HG03378 (cell line): ENCODE measurements around the gene TSHZ1.

Experiments used
- ATAC-seq: cut with Tn5 transposase; IDR thresholded peaks from one replicate; pipeline ENCODE4 v1.9.1; 2021; ENCODE audit warnings: mild to moderate bottlenecking, moderate library complexity; ENCODE audit not compliant: unreplicated experiment

The TSHZ1 gene, protein sequence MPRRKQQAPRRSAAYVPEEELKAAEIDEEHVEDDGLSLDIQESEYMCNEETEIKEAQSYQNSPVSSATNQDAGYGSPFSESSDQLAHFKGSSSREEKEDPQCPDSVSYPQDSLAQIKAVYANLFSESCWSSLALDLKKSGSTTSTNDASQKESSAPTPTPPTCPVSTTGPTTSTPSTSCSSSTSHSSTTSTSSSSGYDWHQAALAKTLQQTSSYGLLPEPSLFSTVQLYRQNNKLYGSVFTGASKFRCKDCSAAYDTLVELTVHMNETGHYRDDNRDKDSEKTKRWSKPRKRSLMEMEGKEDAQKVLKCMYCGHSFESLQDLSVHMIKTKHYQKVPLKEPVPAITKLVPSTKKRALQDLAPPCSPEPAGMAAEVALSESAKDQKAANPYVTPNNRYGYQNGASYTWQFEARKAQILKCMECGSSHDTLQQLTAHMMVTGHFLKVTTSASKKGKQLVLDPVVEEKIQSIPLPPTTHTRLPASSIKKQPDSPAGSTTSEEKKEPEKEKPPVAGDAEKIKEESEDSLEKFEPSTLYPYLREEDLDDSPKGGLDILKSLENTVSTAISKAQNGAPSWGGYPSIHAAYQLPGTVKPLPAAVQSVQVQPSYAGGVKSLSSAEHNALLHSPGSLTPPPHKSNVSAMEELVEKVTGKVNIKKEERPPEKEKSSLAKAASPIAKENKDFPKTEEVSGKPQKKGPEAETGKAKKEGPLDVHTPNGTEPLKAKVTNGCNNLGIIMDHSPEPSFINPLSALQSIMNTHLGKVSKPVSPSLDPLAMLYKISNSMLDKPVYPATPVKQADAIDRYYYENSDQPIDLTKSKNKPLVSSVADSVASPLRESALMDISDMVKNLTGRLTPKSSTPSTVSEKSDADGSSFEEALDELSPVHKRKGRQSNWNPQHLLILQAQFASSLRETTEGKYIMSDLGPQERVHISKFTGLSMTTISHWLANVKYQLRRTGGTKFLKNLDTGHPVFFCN (N-terminal part only)

DNA sequence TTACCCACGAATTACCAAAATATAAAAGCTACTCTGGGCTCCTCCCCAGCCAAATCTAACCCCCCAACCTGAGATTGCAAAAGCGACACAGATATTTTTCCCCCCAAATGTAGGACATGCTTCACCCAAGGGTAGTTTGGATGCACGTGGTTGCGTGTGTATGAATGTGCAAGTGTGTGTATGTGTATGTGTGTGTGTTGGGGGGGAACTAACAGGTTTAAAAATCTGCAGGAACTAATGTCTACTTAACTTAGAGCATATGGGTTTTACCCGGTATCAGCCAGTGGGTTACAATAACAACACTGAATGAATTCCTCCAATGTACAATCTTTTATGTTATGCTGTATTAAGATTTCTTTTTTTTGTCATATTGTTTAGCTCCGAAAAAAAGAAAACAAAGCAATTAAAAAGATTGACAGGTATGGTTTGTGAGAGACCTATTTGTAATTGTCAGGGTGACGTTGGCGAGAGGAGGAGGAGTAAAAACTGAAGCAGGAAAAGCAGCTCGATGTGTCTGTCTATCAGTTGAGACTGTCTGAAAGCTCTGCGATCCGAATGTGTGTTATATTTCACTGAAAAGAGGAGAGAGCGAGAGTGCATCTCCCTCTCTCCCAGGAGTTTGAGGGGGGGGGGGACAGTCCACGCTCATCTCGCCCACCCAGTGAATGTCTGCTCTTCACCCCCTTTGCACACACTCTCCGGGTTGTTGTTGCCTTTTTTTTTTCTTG is at the start of gene TSHZ1:
Gene TSHZ1, plus strand, starts transcription at position 524 of the 728 bp plus-strand sequence. CDS start 1,080 bp downstream, outside the sequence.
- ATAC-seq: peak; percentile 67

DNA sequence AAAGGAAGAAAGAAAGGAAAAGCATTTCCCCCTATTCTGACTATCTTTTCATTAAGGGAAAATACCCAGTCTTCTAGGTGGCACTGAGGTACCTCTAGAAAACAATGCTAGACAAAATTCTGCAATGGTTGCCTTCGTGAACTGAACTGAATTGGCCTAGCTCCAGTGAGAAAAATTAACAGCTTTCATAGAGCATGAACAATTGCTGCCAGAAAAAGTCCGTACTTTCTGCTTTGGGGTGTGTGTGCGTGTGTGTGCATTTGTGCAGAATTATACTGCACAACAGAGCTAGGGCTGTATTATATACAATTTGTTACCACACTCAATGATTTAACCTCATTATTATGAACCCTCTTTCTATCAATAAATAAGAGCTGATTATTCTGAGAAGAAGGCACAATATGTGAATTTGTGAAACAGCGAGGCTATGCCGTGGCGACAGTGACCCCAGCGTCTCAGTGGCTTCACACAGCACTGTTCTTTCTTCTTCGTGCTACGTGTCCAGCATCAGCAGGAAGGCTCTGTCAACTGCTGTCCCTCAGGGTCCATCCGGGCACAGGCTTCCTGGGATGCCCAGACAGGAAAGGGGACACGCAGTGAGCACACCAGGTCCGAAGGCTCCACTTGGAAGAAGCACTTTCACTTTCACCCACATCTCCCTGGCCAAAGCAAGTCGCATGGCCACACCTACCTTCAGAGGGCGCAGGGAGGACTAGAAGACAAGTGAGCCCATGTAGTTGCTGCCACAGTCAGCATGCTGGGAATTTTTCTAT is 49.2 kb upstream of the TSHZ1 start:
- peak; percentile 61 for ATAC-seq

DNA sequence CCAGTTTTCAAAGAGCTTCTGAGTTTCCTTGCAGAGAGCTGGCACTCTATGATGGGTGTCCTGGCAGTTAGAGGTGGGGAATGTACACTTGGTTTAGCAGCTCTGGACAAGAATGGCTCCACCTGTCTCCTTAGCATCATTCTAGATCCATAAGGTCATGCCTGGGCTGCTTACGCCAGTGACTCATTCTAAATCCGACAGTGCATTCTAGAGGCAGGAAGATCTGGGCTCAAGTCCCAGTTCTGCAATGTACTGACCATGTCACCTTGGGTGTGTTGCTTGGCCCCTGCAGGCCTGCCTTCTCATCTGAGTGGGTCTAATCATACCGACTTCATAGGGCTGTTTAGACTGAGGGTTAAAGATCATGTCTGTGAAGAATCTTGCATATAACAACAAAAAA is 48.1 kb upstream of the TSHZ1 start:
- no peak for ATAC-seq

DNA sequence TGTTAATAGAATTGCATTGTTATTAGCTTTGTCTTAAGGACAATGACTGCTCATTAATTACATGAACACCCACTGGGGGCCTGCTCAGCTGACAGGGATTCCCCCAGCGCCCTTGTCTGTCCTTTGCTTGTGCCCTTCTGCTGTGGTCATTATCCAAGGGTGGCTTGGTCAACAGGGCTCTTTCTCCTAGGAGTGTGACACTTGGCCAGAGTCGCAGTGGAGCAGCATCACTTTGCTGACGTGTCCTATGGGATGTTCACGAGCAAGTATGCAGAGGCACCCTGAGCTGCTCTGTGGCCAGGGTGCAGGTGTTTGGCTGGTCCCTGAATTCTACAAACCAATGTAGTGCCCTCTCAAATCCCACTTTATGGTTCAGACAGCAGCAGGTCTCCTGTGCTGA is 47.6 kb upstream of the TSHZ1 start:
- no peak for ATAC-seq

DNA sequence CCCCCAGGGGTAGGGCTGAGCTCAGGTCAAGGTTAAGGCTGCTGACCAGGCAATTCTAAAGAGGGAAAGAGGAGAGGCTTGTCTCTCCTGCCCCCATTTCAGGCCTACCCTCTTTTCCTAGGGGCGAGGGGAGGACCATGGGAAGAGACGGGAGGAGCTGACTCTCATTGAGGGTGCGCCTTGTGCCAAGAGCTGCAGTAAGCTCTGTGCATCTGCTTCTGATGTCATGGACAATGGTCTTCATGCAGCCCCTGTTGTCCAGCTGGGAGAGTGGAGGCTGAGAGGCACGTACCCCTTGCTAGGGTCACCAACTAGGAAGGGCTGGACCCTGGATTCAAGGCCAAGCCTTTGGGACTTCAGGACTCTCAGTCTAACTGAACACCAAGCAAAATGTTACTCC is 46.9 kb upstream of the TSHZ1 start:
- no peak for ATAC-seq

DNA sequence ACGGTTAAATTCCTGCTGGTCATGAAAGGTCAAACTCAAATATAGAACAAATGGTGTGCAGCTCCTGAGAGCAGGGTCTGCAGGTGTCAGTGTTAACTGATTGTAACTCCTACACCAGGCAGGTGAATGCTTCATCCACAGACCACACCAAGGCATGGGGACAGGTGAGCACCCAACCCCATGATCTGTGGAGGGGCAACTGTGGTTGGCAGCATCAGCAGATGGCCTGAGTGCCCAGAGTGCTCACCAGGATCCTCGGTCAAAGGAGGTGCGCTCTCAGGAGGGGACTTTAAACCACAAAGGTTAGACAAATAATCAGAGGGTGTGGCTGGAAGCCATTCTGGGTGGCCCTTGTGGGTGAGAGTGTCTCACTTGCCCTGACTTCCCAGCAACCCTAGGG is 46.1 kb upstream of the TSHZ1 start:
- ATAC-seq: no peak

DNA sequence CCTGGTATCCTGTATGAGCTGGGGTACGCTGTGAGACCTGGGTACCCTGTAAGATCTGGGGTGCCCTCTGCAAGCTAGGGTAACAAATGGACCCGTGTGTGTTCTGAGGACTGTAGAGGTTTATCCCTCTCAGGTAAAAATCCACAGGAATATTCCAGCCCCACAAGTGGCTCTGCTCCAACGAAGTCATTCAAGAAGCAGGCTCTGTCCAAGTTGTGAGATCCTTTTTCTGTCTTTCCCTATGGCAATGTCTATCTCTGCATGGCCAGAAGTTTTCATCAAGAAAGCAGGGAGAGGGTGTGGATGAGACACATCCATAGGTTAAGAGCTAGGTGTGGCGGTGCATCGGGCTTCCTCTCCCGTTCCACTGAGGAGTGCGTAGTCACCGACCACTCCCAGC is 44.7 kb upstream of the TSHZ1 start:
- no peak for ATAC-seq

DNA sequence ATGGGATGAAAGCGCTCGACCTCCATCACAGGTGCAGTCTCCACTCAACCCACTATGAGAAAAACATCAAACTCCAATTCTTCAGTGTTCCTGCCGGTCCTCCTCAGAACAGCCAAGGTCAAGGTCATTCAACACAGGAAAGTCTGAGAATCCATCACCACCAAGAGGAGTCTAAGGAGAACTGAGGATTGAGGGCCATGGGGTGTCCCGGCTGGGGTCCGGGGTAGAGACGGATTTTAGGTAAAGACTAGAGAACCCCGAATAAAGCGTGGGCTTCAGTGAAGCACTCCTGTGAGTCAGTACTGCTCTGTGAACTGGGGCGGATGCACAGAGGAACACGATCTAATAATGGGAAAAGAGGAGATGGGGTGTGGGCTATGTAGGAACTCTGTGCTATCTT is 43.5 kb upstream of the TSHZ1 start:
- ATAC-seq: no peak

DNA sequence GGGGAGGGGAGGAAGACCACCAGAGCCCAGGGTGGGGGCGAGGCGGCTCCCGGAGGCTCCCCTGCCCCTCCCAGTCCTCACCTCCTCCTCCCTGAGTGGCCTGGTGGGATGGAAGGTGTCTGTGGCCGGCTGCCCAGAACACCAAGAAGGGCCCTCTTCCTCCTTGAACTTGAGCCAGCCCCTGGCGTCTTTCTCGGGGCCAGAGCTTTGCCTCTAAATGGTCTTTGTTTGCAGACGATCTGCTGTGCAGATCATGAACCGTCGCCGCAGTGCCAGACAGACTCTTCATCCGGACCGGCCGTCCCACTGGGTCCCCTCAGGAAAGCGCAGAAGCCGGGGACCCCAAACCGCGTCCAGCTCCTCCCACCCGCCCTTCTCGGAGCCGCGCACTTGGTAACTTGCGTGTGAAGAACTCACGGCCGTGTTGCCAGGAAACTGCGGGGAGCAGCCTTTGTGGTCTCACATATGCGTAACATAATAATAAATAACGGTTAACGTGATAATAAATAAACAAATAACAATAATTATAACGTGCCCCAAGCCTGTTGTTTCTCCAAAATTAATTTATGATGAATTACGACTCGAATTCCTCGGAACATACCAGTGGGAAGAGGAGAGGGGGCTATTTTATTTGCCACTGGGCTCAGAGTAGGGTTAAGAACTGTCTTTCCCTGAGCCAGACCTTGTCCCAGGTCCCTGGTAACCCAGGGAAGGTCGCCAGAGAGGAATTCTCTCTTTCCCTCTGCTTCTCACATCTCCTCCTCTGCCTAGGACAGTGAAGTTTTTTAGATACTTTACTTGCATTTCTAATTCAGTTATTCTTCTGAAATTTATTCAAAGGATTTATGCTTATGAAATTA is 42.6 kb upstream of the TSHZ1 start:
- no peak for ATAC-seq

DNA sequence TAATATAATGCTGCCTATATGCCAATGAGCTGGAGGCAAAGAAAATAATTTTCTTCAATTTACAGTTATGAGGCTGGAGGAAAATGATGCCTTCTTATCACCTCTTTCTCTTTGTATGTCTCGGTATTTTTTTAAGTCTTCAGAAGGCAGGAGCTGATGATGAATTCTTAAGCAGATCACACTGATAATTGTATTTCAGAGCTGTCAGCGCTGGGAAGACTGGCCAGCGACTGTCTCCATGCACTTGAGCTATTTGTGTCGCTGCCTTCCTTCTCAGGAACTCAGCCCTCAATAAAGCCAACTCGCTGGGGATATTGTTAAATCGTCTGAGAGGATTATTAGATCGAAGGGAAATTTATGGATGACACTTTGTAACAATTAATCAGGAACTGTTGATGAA is 42.0 kb upstream of the TSHZ1 start:
- ATAC-seq: no peak

DNA sequence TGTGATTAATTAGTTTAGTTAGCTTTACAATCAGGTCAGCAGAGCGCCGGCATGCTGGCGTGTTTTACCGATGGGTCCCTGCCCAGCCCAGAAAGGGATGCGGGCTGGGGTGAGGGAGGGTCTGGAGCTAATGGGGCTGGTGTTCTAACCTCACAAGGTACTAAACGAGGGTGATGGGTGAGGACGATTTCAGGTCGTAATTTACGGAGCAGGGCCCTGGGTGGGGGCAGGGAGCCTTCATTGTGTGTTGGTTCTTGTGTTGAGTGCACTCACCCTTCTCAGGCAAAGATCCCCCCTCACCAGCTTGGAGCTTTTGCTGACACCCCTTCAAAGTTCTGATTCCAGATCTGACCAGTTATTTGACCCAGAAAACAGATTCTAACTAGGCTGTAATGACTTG is 41.2 kb upstream of the TSHZ1 start:
- ATAC-seq: no peak

DNA sequence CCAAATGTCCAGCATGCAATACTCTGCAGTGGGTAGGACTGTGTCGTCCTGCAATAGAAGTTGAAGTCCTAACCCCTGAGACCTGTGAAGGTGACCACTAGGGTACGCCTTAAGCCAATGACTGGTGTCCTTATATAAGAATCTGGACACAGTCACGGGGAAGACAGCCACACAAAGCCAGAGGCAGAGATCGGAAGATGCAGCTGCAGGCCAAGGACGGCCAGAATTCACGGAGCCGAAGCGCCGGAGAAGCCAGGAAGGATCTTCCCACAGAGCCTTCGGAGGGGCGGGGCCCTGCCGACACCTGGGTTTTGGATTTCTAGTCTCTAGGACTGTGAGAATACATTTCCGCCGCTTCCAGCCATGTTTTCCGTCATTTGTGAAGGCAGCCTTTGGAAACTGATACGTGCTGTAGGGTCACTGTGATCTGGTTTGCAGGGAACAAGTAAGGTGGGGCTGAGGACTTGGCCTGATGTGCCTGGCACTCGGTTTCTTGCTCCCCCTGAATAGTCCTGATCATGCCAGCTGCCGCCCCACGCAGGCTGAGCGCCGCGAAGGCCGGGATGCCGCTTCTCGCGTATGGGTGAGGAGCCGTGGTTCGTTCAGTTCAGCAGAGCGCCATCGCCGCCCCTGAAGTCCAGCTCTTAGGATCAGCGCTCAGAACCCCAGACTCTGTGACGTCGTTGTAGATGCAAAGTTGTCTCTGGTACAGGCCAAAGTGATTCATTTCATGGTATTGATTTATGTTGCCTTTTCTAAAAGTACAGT is 40.4 kb upstream of the TSHZ1 start:
- no peak for ATAC-seq

DNA sequence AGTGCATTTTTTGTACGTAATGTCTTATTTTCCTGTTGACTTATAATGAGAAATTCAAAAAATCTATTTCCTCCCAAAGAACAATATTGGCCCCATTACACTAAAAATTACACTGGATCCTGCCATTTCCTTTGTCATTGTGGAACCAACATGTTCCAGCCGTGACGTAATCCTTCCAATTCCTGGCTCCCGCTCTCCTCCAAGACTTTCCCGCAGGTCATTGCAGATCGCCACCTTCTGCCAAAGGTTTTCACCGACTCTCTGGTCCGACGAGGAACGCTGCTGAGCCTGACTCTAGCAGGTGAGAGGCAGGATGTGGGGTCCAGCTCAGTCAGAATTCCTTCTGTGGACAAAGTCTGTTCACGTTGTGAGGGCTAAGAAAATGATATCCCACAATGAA is 39.7 kb upstream of the TSHZ1 start:
- ATAC-seq: no peak

DNA sequence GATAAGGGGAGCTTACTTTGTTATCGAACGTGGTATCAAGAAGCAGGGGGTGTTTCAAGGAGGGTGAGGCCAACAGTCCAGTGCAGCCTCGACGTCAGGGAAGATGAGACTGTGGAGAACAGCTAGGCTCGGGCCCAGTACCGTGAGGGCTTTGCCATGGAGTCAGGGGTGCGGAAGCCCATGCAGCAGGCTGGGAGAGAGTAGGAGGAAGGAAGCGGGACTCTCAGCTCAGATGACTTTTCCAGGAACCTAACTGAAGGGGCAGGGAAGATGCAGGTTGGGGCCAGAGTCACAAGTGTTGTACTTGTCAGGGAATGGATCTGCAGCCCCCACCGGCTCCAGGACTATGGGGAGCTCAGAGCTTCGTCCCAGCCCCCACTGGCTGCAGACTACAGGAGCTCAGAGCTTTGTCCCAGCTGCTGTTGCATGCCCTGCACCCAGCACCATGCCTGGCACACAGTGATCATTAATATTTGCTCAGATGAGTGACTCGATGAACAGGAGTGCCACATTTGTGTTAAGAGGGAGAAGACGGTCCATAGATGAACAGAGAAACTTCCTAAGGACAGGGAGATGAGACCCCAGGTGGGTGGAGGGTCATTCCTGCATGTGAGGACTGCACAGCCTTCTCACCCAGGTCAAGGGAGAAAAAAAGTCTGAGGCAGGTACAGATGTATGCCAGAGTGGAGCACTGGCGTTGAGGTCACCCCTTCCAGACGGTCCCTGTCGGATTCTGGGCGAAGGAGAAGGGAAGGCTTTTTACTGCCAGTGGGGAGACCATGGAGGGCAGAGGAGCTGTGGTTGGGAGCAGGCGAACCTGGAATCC is 38.1 kb upstream of the TSHZ1 start:
- ATAC-seq: no peak

DNA sequence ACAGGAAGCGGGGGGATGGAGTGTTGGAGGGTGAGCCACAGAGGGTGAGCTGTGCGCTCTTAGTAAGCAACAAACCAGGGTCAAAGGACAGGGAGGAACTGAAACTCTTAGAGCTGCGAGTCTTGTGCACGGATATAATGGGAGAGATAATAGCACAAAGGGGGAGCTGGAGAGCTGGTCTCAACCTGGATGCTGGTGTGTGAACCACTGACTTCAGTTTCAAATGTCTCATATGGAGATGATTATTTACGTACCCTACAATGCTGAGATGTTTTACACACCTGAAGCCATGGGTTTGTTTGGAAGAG is 37.5 kb upstream of the TSHZ1 start:
- ATAC-seq: peak; percentile 99

DNA sequence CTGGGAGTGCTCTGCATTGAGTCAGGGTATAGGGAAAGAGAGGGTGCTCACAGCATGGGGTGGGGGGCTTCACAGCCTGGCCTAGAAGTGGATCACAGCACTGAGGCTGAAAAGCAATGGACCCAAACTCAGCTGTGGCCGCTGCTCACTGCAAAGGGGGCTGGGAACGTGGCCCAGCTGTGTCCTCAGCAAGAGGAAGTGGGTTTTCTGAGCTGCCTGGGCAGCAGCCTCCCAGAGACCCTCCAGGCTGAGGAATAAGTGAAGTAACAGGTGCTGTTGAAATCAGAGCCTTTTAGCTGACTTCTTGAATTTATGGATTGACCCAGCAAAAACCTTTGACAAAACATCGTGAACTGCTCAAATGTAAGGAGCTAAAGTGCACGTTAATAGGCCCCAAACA is 36.9 kb upstream of the TSHZ1 start:
- ATAC-seq: no peak

DNA sequence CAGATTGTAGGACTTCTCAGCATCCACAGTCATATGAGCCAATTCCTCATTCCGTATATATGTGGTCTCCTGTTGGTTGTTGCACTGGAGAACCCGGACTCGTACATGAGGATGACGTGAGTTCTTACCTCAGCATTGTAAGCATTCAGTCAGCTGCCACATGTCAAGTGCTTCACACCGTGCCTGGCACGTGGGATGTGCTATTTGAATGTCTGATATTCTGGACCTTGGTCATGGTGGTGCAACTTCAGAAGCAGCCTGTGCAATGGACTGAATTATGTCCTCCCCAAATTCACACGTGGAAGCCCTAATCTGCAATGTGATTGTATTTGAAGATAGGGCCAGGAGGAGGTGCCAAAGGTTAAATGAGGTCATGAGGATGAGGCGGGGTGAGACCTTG is 33.7 kb upstream of the TSHZ1 start:
- ATAC-seq: no peak

DNA sequence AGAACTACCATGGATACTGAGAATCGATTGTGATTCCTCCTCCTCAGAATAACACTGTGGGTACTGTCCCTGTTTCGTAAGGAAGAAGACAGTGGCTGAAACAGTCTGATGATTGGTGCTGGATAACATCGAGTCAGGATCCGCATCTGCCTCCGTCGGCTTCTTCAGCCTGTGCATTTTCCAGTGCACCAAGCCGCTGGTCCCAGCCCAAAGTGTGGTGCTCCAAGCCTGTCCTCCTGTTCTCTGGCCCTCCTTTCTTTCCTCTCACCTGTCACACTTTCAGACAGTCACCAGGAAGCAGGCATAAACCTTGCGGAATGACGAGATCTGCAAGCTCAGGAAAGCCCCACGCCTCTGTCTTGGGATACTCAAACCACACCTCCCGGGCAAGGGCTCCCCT is 32.2 kb upstream of the TSHZ1 start:
- ATAC-seq: no peak
